Dendritic cell treated with granulocyte-macrophage colony-stimulating factor and Interleukin-4, amounts not matched to agents 40 ng/mL and 50 ng/mL, for 4 days (primary cell): ENCODE measurements around the gene VKORC1.
A peak's percentile ranks its signal among the peaks of the same experiment; 100 is the strongest.

ENCODE experiments used
- H3K27ac Mint-ChIP-seq: one replicate; pipeline ENCODE4 v1.8.0; 2022; ENCODE audit warnings: mild to moderate bottlenecking, mixed read lengths
- H3K27me3 Mint-ChIP-seq: one replicate; pipeline ENCODE4 v1.8.0; 2022; ENCODE audit warnings: mild to moderate bottlenecking, mixed read lengths
- H3K36me3 Mint-ChIP-seq: one replicate; pipeline ENCODE4 v1.8.0; 2022; ENCODE audit warnings: low read depth, mixed read lengths
- H3K4me1 Mint-ChIP-seq: one replicate; pipeline ENCODE4 v1.8.0; 2022; ENCODE audit warnings: low read depth, mixed read lengths
- H3K4me3 Mint-ChIP-seq: one replicate; pipeline ENCODE4 v1.8.0; 2022; ENCODE audit warnings: mild to moderate bottlenecking, moderate library complexity, mixed read lengths
- H3K9me3 Mint-ChIP-seq: one replicate; pipeline ENCODE4 v1.8.0; 2022; ENCODE audit warnings: mixed read lengths
- intact Hi-C: fragments of 100-400 bp; cut with micrococcal nuclease; formaldehyde crosslinking; loops from one replicate; pipeline ENCODE4 v1.15.0; 2022

The VKORC1 gene

DNA sequence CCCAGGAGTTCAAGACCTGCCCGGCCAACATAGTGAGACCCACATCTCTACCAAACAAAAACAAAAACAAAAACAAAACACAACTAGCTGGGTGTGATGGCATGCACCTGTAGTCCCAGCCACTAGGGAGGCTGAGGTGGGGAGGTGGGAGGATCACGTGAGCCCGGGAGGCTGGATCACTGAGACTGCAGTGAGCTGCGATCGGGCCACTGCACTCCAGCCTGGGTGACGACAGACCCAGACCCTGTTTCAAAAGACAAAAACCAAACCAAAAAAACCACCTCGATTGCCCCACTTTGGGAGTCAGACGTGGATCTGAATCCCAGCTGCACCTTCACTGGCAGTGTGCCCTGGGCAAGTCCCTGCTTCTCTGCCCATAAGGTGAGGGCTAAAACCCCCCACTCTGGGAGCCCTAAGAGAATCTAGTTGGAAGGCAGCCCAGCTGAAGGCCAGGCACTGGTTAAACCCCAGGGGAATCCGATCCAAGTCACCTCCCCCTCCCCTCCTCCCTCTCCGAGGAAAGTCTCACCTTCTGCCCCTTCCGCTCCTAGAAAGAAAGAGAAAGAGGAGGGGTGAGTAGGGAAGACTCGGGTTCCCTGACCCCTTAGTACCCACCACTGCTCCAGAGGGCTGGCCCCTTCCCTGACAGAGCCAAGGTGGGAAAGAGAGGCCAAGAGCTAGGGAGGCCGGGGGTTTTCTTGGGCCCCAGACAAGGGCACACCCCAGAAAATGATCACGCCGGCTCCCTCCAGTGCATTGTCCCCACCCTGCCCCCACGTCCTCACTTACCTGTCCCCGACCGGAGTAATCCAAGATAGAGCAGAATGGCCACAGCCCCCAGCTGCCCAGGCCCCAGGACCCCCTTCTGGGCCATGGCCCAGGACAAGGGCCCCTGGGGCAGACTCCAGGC, 40.3 kb upstream of the VKORC1 start:
- peaks cover 38% of the 10 kb centered on the region for H3K36me3 Mint-ChIP-seq
- H3K4me3 Mint-ChIP-seq, result no peak overlapping the region
- no peaks in the 10 kb centered on the region for H3K27me3 Mint-ChIP-seq
- peak overlapping the region; percentile 81 for H3K27ac Mint-ChIP-seq
- no peaks in the 10 kb centered on the region for H3K9me3 Mint-ChIP-seq
- intact Hi-C loops, result no loop called here
- H3K4me1 Mint-ChIP-seq, result peaks cover 80% of the 10 kb centered on the region

DNA sequence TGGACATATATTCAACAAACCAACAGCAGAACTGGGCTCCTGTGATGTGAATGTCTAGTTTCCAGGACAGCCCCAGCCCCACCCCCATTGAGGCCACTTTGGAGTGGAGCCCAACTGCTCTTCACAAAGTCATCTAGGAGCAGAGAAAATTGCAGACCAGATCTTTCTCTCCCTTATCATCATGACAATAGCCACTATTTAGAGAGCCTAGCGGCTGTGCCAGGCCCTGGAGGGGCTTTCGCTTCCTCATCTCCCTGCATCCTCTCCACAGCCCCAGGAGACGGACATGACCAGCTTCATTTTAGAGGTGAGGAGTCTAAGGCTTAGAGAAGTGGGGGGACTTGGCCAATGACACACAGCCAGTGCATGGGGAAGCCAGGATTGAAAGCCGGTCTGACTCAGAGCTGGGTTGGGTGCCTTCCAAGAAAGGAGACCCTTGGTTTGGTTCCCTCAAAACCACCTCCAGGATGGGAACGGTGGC, 39.5 kb upstream of the VKORC1 start:
- no peak overlapping the region for H3K4me3 Mint-ChIP-seq
- intact Hi-C loops, result no loop called here
- peaks cover 37% of the 10 kb centered on the region for H3K36me3 Mint-ChIP-seq
- H3K4me1 Mint-ChIP-seq, result peaks cover 85% of the 10 kb centered on the region
- H3K27me3 Mint-ChIP-seq, result no peaks in the 10 kb centered on the region
- no peaks in the 10 kb centered on the region for H3K9me3 Mint-ChIP-seq
- peak overlapping the region; percentile 81 for H3K27ac Mint-ChIP-seq

DNA sequence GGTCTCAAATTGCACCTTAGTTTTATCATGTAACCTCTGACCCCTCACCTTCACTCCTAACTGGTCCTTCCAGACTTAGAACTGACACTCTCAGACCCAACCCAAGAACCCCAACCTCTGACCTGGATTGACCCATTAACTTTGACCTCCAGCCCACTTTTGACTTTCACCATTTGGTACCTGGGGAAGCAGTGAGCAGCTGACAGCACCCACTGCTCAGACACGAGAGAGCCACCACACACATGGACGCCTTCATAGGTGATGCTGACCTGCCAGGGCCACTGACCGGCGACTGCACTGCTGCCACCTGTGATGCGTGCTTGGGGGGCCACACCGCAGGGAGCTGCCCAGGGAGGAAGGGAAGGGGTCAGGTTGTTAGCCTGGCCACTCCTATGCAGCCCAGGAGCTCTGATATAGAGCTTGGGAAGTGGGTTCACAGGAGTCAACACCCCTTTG, 38.5 kb upstream of the VKORC1 start:
- Mint-ChIP-seq H3K4me3 (no peak overlapping the region), H3K27ac (peak overlapping the region; percentile 81), H3K36me3 (peaks cover 38% of the 10 kb centered on the region), H3K9me3 (no peaks in the 10 kb centered on the region), H3K4me1 (peaks cover 85% of the 10 kb centered on the region), H3K27me3 (no peaks in the 10 kb centered on the region)
- intact Hi-C loops, result no loop called here

DNA sequence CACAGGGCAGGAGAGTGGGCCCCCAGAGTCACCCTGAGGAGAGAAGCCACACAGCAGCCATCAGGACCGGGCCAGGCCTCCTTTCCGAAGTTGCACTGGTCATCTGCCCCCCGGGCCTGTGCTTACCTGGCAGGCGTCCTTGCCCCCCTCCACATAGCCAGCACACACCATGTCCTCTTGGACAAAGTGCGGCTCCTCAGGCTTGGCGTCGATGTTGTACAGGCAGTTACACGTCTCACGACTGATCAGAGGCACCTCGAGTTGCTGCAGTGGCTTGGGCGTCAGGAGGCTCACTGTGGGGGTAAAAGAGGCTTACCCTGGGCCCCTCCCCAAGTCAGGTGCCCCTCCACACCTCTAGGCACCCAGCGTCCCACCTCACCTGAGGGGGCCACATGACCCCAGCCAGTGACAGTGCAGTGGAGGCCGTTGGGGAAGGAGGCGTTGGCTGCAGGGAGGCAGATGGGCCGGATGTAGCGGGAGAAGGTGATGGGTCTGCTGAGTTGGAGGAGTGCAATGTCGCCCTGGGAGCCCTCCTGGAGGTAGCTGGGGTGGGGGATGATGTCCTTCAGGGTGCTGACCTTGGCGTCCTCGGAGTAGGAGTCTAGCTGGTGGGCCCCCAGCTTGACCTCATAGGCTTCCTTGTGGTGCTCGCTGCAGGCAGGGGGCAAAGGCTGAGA, 37.8 kb upstream of the VKORC1 start:
- no peaks in the 10 kb centered on the region for H3K9me3 Mint-ChIP-seq

DNA sequence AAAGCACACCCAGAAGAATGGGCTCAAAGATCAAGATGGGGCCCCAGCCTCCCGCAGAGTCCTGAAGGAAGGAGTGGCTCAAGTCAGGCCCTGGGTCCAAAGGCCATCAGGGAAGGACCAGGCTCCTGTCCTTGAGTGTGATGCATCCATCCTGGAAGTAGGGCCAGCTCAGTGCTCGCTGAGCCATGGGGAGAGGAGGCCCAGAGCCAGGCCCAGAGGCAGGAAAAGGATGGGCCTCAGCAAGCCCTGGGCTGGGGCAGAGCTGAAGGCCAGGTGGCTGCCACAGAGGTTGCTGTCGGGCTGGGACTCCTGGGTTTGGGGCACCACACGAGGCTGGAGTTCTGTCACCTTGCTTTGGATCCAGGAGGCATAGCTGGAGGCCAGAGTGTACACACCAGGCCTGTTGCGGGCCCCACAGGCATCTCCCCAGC, 37.3 kb upstream of the VKORC1 start:
- H3K27me3 Mint-ChIP-seq, result no peaks in the 10 kb centered on the region
- no peaks in the 10 kb centered on the region for H3K9me3 Mint-ChIP-seq
- no peak overlapping the region for H3K4me3 Mint-ChIP-seq
- peaks cover 96% of the 10 kb centered on the region for H3K4me1 Mint-ChIP-seq
- intact Hi-C loops, result no loop called here
- H3K36me3 Mint-ChIP-seq, result peaks cover 51% of the 10 kb centered on the region
- peak overlapping the region; percentile 94 for H3K27ac Mint-ChIP-seq

More for the DNA sequence above, 37.8 kb upstream of the VKORC1 start:
- no peaks in the 10 kb centered on the region for H3K27me3 Mint-ChIP-seq
- H3K4me1 Mint-ChIP-seq, result peaks cover 90% of the 10 kb centered on the region
- no peak overlapping the region for H3K4me3 Mint-ChIP-seq
- H3K27ac Mint-ChIP-seq, result peak overlapping the region; percentile 94
- peaks cover 45% of the 10 kb centered on the region for H3K36me3 Mint-ChIP-seq
- intact Hi-C loops, result no loop called here

DNA sequence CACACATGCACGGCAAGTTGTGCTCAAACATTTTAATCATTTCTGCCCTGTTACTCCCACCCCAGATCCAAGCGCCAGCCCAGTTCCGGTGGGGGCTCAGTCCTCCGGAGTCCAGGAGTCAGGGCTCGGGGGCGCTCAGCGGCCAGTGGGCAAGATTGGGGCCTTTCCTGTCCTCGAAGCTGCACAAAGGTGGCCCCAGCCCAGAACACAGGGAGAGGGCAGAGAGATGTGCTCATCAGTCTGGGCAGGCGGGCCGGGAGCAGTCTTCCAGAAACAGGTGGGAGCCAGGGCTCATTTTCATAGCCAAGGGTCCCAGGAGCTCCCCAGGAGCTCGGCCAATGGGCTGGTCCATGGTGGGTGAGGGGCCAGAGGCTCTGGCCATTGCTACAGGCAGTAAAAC, 36.8 kb upstream of the VKORC1 start:
- intact Hi-C loops, result no loop called here
- Mint-ChIP-seq H3K27ac (peak overlapping the region; percentile 94), H3K36me3 (peaks cover 55% of the 10 kb centered on the region)

DNA sequence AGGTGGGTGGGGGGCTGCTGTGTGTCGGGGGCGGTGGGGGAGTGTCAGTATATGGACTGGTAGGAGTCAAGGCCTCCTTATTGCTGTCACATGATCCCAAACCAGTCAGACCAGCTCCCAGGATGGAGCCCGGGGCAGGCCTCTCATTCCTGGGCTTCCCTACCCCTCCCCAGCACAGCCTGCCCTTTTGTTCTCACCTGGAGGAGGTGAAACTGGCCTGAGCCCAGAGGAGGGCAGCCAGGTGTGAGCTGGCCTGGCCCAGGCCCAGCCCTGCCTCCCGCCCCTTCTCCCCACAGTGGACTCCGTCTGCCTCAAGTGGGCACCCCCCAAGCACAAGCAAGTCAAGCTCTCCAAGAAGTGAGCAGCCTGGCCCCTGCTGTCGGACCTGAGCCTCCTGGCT, 36.3 kb upstream of the VKORC1 start:
- Mint-ChIP-seq H3K36me3 (peaks cover 60% of the 10 kb centered on the region), H3K27ac (peak overlapping the region; percentile 94), H3K4me1 (peaks cover 99% of the 10 kb centered on the region), H3K27me3 (no peaks in the 10 kb centered on the region), H3K4me3 (peak overlapping the region; percentile 52), H3K9me3 (no peaks in the 10 kb centered on the region)
- intact Hi-C loops, result no loop called here

More for the DNA sequence above, 36.8 kb upstream of the VKORC1 start:
- Mint-ChIP-seq H3K4me1 (peaks cover 96% of the 10 kb centered on the region), H3K4me3 (no peak overlapping the region), H3K9me3 (no peaks in the 10 kb centered on the region), H3K27me3 (no peaks in the 10 kb centered on the region)

DNA sequence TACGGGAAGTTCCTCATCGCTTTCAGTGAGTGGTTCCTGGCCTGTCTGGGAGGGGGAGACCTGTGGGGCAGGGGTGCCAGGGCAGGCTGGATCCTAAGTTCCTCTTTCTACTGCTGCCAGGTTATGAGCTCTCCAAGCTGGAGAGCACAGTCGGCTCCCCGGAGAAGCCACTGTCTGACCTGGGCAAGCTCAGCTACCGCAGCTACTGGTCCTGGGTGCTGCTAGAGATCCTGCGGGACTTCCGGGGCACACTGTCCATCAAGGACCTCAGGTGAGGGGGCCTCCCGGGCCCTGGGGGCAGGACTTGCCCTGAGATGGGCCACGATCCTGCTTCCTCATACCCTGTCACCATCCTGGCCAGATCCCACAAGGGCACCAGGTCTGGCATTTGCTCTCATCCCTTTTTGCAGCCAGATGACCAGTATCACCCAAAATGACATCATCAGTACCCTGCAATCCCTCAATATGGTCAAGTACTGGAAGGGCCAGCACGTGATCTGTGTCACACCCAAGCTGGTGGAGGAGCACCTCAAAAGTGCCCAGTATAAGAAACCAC, 35.8 kb upstream of the VKORC1 start:
- Mint-ChIP-seq H3K27ac (peak overlapping the region; percentile 94), H3K4me1 (peaks cover 100% of the 10 kb centered on the region), H3K4me3 (peak overlapping the region; percentile 71), H3K9me3 (no peaks in the 10 kb centered on the region), H3K27me3 (no peaks in the 10 kb centered on the region), H3K36me3 (peaks cover 65% of the 10 kb centered on the region)
- intact Hi-C loops, result no loop called here

DNA sequence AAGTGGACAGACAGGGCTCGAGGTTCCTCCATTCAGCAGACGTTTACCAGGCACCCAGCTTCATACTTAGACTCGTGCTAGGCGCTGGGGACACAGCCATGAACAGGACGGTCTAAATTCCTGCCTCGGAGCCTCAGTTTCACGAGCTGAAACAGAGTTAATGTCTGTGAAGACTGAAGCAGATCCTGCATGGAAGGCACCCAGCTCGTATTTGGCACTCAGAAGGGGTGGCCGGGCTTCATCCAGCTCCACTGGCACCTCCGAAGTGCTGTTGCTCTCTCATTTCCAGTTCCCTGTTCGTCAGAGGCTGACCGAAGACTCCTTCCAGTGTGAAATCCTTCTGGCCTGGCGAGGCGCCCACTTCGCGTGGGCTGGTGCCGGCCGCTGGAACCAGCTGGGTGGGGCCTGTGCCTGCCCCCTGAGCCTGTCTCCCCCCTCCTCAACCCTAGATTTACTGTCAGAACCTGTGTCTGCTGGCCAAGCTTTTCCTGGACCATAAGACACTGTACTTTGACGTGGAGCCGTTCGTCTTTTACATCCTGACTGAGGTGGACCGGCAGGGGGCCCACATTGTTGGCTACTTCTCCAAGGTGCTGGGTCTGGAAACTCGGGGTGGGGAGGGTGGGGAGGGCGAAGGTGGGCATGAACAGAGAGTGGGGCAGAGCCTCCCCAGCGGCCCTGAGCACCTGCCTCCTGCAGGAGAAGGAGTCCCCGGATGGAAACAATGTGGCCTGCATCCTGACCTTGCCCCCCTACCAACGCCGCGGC, 35.2 kb upstream of the VKORC1 start:
- intact Hi-C loops, result loop anchor here (1.0 to 5.0 kb wide), 2 partner anchors 11 to 228 kb away; partner anchors contain the start of gene ITGAX
- H3K36me3 Mint-ChIP-seq, result peaks cover 72% of the 10 kb centered on the region
- peak overlapping the region; percentile 94 for H3K27ac Mint-ChIP-seq
- H3K4me3 Mint-ChIP-seq, result peak overlapping the region; percentile 71
- no peaks in the 10 kb centered on the region for H3K9me3 Mint-ChIP-seq
- no peaks in the 10 kb centered on the region for H3K27me3 Mint-ChIP-seq
- peaks cover 98% of the 10 kb centered on the region for H3K4me1 Mint-ChIP-seq

DNA sequence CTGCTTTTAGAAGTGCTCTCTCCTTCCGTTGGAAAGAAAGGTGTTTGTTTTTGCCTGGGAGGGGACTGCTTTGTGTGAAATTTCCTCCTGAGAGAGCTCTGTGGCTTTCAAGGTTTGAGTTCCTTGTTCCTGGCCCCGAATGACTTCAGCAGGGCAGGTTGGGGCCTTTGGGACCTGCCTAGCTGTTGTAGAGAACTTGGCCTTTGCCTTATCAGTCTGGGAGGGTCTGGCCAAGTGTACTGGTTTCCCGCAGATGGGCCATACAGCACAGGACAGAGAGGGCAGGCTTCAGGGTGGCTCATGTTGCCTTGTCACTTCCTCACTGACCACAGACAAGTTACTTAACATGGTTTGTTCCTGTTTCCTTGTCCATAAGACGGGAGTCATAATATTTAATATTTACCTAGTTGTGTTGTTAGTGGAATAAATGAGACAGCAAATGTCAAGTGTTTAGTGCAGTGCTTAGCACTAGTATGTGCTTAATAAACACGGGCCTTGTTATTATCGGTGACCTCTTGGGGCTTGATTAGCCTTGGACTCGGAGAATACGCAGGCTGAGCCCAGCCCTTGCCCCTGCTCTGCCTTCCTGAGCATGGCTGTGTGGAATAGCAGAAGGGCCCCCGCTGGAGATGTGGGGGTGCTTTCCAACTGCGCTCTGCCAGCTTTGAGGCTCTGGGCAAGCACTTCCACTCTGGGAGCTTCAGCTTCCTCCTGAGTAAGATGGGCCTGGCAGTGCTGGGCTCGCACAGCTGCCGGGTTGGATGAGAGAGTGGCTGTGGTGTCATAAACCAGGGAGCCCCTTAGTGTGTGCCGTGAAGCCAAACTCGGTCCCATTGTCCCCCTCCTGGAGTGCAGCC, 34.3 kb upstream of the VKORC1 start:
- intact Hi-C loops, result loop anchor here (1.0 to 5.0 kb wide), 2 partner anchors 11 to 228 kb away; partner anchors contain the start of gene ITGAX
- H3K9me3 Mint-ChIP-seq, result no peaks in the 10 kb centered on the region
- H3K36me3 Mint-ChIP-seq, result peaks cover 80% of the 10 kb centered on the region
- H3K4me3 Mint-ChIP-seq, result peak overlapping the region; percentile 71
- H3K4me1 Mint-ChIP-seq, result peaks cover 89% of the 10 kb centered on the region
- H3K27ac Mint-ChIP-seq, result peak overlapping the region; percentile 94
- H3K27me3 Mint-ChIP-seq, result no peaks in the 10 kb centered on the region

DNA sequence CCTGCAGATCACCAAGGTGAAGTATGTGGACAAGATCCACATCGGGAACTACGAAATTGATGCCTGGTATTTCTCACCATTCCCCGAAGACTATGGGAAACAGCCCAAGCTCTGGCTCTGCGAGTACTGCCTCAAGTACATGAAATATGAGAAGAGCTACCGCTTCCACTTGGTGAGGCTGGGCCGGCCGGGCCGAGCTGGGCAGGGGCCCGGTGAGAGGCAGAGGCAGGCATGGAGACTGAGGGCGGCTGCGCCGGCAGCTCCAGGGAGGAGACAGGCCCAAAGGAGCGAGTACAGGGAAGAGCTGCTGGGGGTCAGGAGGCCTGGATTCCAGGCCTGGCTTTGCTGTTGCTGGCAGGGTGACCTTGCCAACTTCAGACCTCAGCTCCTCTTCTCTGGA, 32.6 kb upstream of the VKORC1 start:
- peak overlapping the region; percentile 94 for H3K27ac Mint-ChIP-seq
- peaks cover 78% of the 10 kb centered on the region for H3K4me1 Mint-ChIP-seq
- H3K4me3 Mint-ChIP-seq, result peak overlapping the region; percentile 34
- no peaks in the 10 kb centered on the region for H3K9me3 Mint-ChIP-seq
- H3K27me3 Mint-ChIP-seq, result no peaks in the 10 kb centered on the region
- intact Hi-C loops, result loop anchor here (5.0 kb wide), 1 partner anchor 230 kb away; the partner anchor contains the start of gene ITGAX
- H3K36me3 Mint-ChIP-seq, result peaks cover 78% of the 10 kb centered on the region

DNA sequence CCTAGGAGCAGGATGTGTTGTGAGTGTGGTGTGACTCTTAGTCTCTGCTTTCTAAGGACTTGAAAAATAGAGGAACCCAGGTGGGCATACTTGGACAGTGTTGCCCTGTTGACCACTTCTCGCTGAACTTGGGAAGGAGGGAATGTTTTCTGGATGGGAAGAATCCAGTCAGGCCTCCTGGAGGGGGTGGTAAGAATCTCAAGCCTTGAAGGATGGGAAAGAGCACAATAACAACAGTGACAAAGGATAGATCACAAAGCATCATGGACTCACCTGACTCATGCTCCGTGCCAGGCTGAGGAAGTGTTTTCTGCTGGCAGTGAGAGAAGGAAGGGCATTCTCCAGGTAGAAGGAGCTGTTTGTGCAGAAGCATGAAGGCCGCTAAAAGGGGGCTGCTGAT, 31.2 kb upstream of the VKORC1 start:
- no peak overlapping the region for H3K4me3 Mint-ChIP-seq
- peak overlapping the region; percentile 94 for H3K27ac Mint-ChIP-seq
- no peaks in the 10 kb centered on the region for H3K9me3 Mint-ChIP-seq
- H3K36me3 Mint-ChIP-seq, result peaks cover 78% of the 10 kb centered on the region
- intact Hi-C loops, result loop anchor here (5.0 kb wide), 1 partner anchor 231 kb away; the partner anchor contains the start of gene ITGAX
- H3K27me3 Mint-ChIP-seq, result no peaks in the 10 kb centered on the region
- peaks cover 64% of the 10 kb centered on the region for H3K4me1 Mint-ChIP-seq
